Measurements from ENCODE around the gene FBXL19.

FBXL19 gene

DNA sequence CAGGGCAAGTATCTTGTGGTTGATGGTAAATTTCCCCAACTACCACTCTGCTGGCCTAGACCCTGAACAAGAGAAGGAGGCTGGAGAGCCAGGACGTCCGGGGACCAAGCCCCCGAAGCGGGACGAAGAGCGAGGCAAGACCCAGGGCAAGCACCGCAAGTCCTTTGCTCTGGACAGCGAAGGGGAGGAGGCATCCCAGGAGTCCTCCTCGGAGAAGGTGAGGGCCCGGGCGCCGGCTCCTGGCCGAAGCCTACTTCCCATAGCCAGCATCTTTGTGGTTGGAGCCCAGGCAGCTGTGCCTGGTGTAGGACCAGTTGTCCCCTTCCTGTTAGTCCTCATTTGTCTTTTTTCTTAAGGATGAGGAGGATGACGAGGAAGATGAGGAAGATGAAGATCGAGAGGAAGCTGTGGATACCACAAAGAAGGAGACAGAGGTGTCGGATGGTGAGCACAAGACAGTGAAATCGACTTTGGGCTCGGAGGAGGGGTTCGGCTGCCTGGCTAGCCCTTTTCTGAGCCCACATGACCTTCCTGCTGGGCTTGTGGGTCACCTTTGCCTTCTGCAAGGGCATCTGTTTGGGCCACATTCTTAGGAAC is 46.0 kb downstream of the FBXL19 start:
- H3K4me3 ChIP-seq (ENCODE audit: low read depth in 1 of 2, low read length in 1 of 2): no peak overlapping the region
- H3K9me3 ChIP-seq: no peaks in the 10 kb centered on the region
- H3K27ac ChIP-seq: no peak overlapping the region
- no peaks in the 10 kb centered on the region for H3K27me3 ChIP-seq
- TF ChIP-seq, protein P1, sequence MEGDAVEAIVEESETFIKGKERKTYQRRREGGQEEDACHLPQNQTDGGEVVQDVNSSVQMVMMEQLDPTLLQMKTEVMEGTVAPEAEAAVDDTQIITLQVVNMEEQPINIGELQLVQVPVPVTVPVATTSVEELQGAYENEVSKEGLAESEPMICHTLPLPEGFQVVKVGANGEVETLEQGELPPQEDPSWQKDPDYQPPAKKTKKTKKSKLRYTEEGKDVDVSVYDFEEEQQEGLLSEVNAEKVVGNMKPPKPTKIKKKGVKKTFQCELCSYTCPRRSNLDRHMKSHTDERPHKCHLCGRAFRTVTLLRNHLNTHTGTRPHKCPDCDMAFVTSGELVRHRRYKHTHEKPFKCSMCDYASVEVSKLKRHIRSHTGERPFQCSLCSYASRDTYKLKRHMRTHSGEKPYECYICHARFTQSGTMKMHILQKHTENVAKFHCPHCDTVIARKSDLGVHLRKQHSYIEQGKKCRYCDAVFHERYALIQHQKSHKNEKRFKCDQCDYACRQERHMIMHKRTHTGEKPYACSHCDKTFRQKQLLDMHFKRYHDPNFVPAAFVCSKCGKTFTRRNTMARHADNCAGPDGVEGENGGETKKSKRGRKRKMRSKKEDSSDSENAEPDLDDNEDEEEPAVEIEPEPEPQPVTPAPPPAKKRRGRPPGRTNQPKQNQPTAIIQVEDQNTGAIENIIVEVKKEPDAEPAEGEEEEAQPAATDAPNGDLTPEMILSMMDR (IDR thresholded peaks at IDR 0.05): no peak
- no peaks in the 10 kb centered on the region for H3K4me1 ChIP-seq (ENCODE audit: control insufficient read depth in 1 of 2, insufficient read depth in 1 of 2, low read depth in 1 of 2, low read length in 1 of 2)
- peaks cover 86% of the 10 kb centered on the region for H3K36me3 ChIP-seq

DNA sequence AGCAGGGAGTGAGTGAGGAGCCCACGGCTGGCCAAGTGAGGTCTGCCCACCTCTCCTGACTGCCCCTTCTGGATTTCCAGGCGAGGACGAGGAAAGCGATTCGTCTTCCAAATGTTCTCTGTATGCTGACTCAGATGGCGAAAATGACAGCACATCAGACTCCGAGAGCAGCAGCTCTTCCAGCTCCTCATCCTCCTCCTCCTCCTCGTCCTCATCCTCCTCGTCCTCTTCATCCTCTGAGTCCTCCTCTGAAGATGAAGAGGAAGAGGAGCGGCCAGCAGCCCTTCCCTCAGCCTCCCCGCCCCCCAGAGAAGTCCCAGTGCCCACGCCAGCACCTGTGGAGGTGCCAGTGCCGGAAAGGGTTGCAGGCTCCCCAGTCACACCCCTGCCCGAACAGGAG is 47.9 kb downstream of the FBXL19 start:
- Histone ChIP-seq H3K4me1 (ENCODE audit: control insufficient read depth in 1 of 2, insufficient read depth in 1 of 2, low read depth in 1 of 2, low read length in 1 of 2) (no peaks in the 10 kb centered on the region), H3K9me3 (no peaks in the 10 kb centered on the region), H3K27ac (no peak overlapping the region), H3K36me3 (peaks cover 81% of the 10 kb centered on the region), H3K4me3 (ENCODE audit: low read depth in 1 of 2, low read length in 1 of 2) (no peak overlapping the region), H3K27me3 (no peaks in the 10 kb centered on the region)
- TF ChIP-seq, protein P1 (IDR thresholded peaks at IDR 0.05): no peak

DNA sequence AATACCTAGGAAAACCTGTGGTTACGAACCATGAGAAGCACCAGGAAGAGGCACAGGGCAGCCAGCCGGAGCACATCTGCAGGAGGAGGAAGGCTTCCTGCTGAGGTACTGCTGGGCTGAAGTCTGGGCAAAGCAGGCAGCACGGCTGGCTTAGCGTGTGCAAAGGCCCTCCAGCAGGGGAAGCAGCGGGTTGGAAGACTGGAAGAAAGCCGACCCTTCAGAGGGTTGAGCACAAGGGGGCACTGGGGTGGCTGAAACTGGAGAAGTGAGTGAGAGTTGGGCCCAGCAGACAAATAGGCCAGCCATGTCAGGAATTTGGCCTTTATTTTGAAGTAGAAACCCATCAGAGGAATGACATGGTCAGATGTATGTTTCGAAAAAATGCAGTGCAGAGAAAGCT is 49.5 kb downstream of the FBXL19 start:
- H3K36me3 ChIP-seq: peaks cover 84% of the 10 kb centered on the region
- no peaks in the 10 kb centered on the region for H3K27me3 ChIP-seq
- H3K27ac ChIP-seq: no peak overlapping the region
- no peaks in the 10 kb centered on the region for H3K4me1 ChIP-seq (ENCODE audit: control insufficient read depth in 1 of 2, insufficient read depth in 1 of 2, low read depth in 1 of 2, low read length in 1 of 2)
- TF ChIP-seq, protein P1 (IDR thresholded peaks at IDR 0.05): no peak
- no peaks in the 10 kb centered on the region for H3K9me3 ChIP-seq
- H3K4me3 ChIP-seq (ENCODE audit: low read depth in 1 of 2, low read length in 1 of 2): no peak overlapping the region

DNA sequence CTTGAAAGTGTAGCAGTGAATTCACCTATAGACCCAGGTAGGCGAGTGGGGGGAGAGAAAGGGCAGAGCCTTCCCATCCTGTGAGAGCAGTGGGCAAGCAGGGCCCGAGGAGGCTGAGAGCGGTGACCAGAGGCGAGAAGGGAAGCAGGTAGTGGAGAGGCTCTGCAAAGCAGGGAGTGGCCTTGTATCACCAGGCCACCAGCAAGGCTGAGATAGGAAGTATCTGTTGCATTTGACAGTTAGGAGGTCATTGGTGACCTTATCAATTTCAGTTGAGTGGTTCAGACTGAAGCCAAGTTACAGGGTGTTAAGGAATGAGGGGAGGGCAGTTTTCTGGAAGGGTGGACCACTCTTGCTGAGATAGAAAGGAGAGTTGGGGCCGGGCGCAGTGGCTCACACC is 51.0 kb downstream of the FBXL19 start:
- TF ChIP-seq, protein P1 (IDR thresholded peaks at IDR 0.05): no peak
- Histone ChIP-seq H3K27ac (no peak overlapping the region), H3K4me1 (ENCODE audit: control insufficient read depth in 1 of 2, insufficient read depth in 1 of 2, low read depth in 1 of 2, low read length in 1 of 2) (no peaks in the 10 kb centered on the region), H3K27me3 (no peaks in the 10 kb centered on the region), H3K36me3 (peaks cover 88% of the 10 kb centered on the region), H3K4me3 (ENCODE audit: low read depth in 1 of 2, low read length in 1 of 2) (no peak overlapping the region), H3K9me3 (no peaks in the 10 kb centered on the region)

DNA sequence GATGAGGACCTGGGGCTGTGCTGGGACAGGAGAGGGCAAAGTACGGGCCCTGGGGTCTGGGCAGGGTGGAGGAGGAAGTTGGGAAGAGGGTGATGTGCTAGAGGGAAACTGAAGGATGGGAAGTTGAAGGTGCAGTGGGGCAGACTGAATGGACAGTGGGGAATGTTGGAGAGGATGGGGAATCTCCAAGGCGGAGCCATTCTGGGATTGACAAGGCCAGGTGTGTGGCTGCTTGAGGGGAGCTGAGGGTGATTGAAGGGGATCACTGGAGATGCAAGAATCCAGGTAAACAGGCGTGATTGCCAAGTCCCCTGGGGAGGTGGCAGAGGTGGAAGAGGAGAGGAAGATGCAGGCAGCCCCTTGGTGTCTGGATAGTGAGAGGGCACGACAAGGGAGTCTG is 53.1 kb downstream of the FBXL19 start:
- Histone ChIP-seq H3K4me3 (ENCODE audit: low read depth in 1 of 2, low read length in 1 of 2) (no peak overlapping the region), H3K27ac (no peak overlapping the region), H3K9me3 (no peaks in the 10 kb centered on the region), H3K27me3 (no peaks in the 10 kb centered on the region), H3K4me1 (ENCODE audit: control insufficient read depth in 1 of 2, insufficient read depth in 1 of 2, low read depth in 1 of 2, low read length in 1 of 2) (no peaks in the 10 kb centered on the region), H3K36me3 (peaks cover 90% of the 10 kb centered on the region)
- TF ChIP-seq, protein P1 (IDR thresholded peaks at IDR 0.05): no peak

DNA sequence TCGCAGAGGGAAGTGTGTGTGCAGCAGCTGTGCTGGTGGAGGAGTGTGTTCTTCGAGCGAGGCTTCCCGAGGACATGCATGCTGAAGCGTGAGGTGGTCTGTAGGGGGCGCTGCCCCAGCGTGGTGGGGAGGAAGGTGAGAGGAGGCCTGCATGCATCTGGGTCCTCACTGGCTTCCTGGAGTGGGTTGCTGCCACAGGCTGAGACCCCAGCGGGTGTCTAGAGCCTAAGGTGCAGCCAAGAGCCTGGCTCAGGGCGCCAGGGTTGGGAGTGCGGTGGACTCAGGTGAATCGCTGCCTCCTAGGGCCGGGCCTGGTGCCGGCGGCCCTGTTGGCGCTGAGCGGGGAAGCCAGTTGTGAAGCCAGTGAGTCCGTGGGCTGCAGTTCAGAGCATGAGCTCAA is 54.1 kb downstream of the FBXL19 start:
- TF ChIP-seq, protein P1 (IDR thresholded peaks at IDR 0.05): no peak
- no peak overlapping the region for H3K27ac ChIP-seq

More for the DNA sequence above, 54.1 kb downstream of the FBXL19 start:
- H3K4me3 ChIP-seq (ENCODE audit: low read depth in 1 of 2, low read length in 1 of 2): no peak overlapping the region
- no peaks in the 10 kb centered on the region for H3K9me3 ChIP-seq
- no peaks in the 10 kb centered on the region for H3K4me1 ChIP-seq (ENCODE audit: control insufficient read depth in 1 of 2, insufficient read depth in 1 of 2, low read depth in 1 of 2, low read length in 1 of 2)
- peaks cover 89% of the 10 kb centered on the region for H3K36me3 ChIP-seq
- no peaks in the 10 kb centered on the region for H3K27me3 ChIP-seq

Data from neutrophil (primary cell).